GM12801 (cell line): ENCODE data around the gene NRDC.

Source experiments
- TF ChIP-seq, protein P1 (sequence below): IDR thresholded peaks from one replicate; pipeline ENCODE4 v1.5.1; 2011; ENCODE audit warnings: control low read depth; ENCODE audit not compliant: insufficient read length; ENCODE audit errors: extremely low read depth

NRDC gene

DNA sequence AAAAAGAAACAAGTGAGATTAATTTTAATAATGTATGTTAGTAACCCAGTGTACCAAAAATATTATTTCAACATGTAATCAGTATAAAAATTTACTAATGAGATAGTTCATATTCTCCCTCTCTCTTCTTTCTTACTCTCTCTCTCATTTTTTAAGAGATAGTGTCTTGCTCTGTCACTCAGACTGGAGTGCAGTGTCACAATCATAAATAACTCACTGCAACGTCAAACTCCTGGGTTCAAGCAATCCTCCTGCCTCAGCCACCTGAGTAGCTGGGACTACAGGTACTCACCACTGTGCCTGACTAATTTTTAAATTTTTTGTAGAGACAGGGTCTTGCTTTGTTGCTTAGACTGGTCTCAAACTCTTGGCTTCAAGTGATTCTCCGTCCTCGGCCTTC, 123.9 kb downstream of the NRDC start:
- TF ChIP-seq, protein P1, sequence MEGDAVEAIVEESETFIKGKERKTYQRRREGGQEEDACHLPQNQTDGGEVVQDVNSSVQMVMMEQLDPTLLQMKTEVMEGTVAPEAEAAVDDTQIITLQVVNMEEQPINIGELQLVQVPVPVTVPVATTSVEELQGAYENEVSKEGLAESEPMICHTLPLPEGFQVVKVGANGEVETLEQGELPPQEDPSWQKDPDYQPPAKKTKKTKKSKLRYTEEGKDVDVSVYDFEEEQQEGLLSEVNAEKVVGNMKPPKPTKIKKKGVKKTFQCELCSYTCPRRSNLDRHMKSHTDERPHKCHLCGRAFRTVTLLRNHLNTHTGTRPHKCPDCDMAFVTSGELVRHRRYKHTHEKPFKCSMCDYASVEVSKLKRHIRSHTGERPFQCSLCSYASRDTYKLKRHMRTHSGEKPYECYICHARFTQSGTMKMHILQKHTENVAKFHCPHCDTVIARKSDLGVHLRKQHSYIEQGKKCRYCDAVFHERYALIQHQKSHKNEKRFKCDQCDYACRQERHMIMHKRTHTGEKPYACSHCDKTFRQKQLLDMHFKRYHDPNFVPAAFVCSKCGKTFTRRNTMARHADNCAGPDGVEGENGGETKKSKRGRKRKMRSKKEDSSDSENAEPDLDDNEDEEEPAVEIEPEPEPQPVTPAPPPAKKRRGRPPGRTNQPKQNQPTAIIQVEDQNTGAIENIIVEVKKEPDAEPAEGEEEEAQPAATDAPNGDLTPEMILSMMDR, result no peak

DNA sequence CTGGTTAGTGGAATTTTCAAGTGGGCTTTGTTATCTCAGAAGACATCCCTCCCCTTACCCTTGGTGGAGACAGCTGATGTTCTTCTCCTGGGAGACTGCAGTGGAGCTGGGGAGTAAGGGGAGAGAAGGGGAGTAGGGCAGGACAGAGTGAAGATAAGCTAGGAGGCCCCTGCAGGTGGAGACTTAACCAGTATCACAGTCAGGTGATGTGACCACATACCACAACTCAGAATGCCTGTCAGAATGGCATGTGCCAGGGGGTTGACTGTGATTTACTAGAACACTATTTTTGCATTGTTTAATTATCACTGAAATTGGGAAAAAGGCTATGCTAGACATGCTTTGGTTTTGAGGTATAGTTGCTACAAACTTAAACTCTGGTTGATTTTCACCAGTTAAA, 124.6 kb downstream of the NRDC start:
- TF ChIP-seq, protein P1, result no peak

DNA sequence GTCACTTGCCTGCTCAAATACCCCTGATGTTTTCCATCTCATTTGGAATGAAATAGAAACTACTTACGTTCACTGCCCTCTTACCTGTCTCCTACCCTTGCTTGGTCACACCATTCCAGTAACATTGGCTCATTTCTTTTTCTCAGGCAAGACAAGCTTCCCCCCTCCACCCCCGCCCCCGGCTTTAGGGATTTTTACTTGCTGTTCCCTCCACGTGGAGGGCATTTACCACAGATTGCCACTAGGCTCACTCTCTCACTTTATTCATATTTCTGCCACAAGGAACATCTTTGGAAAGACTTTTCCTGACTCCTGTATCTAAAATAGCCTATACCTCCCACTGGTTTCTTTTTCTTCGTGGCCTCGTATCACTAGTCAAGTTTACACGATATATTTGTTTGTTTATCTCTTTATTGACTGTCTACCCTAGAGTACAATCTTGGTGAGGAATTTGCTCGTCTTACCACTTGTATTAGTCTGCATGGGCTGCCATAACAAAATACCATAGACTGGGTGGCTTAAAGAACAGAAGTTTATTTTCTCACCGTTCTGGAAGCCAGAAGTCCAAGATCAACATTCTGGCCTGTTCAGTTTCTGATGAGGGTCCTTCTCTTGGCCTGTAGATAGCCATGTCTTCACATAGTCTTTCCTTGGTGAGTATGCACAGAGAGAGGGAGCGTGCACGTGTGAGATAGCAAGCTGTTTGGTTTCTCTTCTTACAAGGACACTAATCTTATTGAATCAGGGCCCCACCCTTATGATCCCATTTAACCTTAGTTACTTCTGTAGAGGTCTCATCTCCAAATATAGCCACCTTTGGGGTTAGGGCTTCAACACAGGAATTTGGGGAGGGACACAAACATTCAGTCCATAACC, 126.2 kb downstream of the NRDC start:
- TF ChIP-seq, protein P1, result no peak

DNA sequence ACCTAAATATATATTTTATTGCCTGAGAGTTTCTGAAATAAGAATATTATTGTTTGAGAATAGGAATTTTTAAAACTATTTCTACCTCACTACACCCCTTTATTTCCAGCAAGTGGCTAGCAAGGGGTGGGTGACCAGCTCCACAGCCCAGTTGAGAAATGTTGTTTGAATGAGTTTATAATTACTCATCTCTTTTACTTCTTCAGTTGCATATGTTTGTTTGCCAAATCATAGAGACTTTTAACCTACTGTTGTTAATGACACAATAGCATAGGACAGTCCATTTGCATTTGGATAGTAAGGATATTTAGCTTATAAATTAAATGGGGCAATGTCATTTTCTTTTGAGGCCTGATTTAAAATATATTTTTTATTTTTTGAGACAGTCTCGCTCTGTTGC, 127.8 kb downstream of the NRDC start:
- TF ChIP-seq, protein P1, result no peak

DNA sequence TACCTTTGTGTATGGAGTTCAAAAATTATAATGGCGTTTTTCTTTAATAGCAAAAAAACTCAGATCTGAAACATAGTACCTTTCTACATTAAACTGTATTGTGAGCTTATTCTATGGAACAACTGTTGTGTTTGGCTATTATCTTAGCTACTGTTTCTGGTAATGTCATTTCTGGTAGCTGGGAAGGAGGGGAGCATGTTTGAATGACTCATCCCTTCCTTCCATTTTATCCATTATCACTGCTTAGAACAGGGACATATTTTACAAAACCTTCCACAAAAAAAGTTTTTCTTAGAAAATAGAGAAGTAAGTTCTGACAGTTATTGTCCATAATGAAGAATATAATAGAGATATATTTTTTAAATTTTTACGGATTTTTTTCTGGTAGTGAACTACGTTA, 128.3 kb downstream of the NRDC start:
- TF ChIP-seq, protein P1, result no peak

DNA sequence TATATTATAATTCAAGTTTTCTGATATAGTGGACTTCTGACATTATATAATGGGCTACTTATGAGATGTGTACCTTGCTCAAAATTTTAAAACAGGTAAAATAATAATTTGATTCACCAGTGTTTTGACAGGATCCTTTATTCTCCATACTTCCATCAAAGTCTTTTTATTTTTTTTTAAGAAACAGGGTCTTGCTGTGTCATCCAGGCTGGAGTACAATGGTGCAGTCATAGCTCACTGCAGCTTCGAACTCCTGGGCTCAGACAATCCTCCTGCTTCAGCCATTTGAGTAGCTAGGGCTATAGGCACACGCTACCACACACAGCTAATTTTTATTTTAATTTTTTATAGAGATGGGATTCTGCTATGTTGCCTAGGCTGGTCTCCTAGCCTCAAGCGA, 129.4 kb downstream of the NRDC start:
- TF ChIP-seq, protein P1, result no peak

DNA sequence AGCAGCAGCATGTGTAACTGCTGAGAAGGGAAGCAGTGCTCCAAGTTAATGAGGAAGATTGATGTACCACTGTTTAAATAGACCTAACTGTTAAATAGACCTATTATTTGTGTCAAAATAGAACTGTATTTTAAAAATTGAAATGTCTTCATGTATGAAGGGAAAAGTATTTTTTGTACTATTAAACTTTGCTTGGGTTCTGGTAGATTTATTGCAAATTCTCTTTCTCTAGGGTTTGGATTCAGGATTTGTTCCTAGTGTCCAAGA, 133.3 kb downstream of the NRDC start:
- TF ChIP-seq, protein P1, result no peak
